NCI-H2081 treated with DMSO at 0.1 percent for 48 hours (cell line): Measurements from ENCODE around the gene NUBP2.
"Not testable (repeated sequence)": the region's sequence is repeated elsewhere in the genome, so short reads cannot be mapped to it uniquely, and the experiment has no call there.

Experiments
- DNase-seq: peaks from one replicate; lab custom pipeline; 2025; lab: John Stamatoyannopoulos, UW

The NUBP2 gene

GRCh38 chr16:1786242-1787055, 3.7 kb downstream of the NUBP2 start:
- DNase-seq, result no peak

DNA sequence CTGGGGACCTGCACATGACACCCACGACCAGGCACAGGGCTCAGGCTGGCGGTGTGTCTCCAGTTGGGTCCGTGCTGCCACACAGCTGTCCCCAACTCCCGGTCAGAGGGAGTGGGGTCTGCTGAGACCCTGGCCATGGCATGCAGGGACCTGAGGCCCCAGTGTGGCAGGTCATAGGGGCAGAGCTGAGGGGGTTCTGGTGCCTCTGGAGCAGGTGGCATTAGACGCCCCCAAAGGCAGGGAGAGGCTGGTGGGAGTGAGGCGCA, 4.2 kb downstream of the NUBP2 start:
- DNase-seq, result no peak

GRCh38 chr16:1787322-1788094, 4.7 kb downstream of the NUBP2 start:
- no peak for DNase-seq

DNA sequence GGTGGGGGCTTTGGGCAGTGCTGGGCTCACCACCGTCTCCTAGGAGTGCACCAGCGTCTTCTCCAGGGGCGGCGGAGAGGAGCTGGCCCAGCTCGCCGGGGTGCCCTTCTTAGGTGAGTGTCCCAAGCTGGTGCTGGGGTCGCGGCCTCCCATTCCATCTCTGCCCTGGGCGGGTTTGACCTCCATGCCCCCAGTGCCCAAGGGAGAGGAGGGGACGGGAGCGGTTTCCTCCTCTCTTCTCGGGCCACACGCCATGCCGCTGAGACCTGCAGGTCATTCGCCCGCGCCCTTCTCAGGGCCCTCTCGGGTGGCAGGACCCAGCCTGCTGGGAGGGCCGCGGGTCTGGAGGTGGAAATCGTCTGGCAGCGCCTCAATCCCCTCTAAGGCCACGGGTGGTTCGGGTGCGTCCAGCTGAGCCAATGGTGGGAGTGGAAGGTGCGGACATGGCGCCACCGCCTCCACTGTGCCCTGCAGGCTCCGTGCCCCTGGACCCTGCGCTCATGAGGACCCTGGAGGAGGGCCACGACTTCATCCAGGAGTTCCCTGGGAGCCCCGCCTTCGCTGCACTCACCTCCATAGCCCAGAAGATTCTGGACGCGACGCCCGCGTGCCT, 5.4 kb downstream of the NUBP2 start:
- no peak for DNase-seq

DNA sequence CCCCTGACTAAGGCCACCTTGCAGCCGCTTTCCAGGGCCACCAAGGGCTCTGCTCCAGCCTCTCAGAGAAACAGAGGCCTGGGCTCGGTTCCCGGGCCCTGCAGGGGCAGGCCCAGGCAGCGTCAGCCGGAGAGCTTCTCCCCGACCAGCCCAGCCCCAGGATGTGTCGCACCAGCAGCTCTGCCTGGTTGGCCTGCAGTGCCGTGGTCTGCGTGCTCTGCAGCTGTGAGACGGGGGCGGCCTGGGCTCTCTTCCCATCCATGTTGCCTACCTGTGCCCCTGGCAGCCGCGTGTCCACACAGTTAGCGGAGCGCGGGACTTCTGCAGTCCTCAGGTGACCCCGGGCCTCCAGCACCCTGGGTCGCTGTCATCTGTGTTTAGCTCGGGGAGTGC, 5.9 kb downstream of the NUBP2 start:
- no peak for DNase-seq

GRCh38 chr16:1789643-1790045, 6.9 kb downstream of the NUBP2 start:
- no peak for DNase-seq

- DNase-seq, result no peak
Measured at GRCh38 chr16:1790261-1790610, 7.5 kb downstream of the NUBP2 start.

DNA sequence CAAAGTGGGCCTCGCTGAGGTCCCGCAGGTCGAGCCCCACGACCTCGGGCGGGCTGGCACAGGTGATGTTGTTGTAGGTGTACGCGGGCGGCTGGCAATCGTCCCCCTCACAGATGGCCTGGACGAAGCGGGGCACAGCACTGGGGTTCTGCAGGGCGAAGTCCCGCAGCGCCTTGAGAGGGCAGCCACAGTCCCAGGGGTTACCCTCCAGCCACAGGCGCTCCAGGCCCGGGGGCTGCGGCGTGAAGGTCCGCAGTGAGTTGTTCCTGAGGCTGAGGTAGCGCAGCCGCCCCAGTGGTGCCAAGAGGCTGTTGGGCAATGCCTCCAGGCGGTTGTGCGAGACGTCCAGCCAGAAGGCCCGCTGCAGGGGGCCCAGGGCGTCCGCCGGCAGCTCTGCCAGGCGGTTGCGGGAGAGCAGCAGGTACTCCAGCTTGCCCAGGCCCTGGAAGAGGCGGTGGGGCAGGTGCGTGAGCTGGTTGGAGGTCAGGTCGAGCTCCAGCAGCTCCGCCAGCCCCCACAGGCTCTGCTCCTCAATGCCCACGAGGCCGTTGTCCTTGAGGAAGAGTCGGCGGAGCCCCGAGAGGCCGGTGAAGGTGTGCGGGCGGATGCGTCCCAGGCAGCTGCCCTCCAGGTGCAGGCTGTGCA, 8.0 kb downstream of the NUBP2 start:
- DNase-seq, result no peak

- no peak for DNase-seq
Measured at GRCh38 chr16:1791256-1791942, 8.6 kb downstream of the NUBP2 start.

DNA sequence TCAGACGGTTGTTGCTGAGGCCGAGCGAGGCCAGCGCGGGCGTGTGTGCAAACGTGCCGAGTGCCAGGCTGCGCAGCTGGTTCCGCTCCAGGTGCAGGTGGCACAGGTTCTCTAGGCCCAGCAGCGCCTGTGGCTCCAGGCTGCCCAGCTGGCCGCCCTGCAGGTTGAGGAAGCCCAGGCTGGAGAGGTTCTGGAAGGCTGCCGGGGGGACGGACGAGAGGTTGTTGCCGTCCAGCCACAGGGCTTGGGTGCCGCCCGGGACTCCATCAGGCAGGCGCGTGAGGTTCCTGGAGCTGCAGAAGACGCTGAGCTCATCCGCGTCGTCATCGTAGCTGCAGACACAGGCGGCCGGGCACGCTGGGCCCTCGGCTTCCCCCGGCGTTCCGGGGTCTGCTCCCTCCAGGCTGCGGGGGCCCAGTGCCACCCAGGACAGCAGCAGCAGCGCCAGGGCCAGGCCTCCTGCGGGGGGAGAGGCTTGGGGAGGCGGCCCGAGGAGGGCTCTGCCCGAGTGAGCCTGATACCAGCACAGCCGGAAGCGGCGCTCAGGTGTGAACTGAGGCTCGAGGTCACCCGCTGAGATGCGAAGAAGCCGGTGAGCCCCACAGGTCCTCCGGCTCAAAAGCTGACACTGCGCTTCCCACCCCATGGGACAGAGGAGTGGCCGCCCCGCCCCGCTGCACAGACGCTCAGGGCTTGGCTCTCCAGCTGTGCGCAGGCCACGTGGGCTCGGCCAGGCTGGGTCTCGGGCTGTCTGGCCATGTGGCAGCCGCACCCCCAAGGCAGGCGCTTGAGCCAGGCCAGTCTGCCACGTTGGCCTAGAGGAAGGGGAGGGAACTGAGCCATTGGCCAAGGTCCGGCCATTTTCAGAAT, 9.4 kb downstream of the NUBP2 start:
- no peak for DNase-seq

- DNase-seq, result no peak
Measured at GRCh38 chr16:1792836-1793577, 10.2 kb downstream of the NUBP2 start.

DNA sequence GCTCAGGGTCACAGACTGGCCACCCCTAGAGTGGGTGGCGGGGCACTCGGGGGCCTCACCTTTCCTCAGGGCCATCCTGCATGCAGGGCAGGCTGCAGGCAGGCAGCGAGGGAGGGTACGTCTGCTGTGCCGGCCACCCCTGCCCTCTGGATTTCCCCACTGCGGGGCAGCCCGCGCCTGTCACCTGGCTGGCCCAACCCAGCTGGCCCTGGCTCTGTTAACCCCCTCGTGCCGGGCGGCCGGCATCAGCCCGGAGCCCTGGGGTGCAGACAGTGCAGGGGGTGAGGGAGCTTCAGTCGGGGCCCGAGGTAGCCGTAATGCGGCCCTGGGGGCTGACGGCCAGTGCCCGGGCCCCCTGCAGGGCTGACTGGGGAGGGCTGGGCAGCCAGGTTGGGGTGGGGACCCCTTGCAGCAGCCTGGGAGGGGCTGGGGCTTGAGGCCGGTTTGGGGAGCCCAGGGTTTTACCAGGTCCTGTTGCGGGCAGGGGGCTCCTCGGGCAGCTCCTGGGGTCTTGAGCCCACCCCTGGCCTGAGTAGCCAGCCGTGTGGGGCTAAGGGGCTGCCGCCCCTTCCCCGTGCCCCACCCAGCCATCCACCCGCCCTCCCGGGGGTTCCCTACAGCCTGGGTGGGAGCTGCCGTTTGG, 10.9 kb downstream of the NUBP2 start, which contains the start of gene IGFALS:
Gene IGFALS, minus strand, starts transcription at position 128 of the 643 bp plus-strand sequence. Its CDS starts 53 bp downstream, at position 75.
- DNase-seq, result no peak

DNA sequence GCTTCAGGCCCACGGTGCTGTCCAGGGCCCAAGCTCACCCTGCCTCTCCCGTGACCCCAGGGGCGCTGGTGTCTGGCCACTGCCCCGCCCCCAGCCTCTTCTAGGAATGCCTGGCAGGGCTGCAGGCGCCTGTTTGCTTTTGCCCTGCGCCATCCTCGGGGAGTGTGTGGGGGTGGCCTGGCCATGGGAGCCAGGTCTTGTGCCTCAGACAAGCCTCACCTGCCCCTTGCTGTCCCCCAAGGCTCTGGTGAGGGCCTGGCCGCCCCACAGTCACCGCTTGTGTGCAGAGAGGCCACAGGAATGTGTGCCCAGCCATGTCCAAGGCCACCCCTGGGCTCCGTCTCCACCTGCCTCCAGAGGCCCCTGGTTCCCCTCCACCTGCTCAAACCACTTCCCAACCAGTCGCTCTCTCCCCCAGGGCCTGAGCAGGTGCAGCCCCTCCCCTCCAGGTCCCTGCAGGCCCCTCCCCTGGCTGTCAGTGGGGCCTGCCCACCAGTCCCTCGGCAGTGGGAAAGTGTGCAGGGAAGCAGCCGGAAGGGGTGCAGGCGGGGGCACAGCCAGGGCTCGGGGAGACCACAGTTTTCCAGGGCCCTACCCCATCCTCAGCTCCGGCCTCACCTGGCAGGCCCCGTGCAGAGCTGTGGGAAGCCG, 11.6 kb downstream of the NUBP2 start:
- DNase-seq, result no peak

DNA sequence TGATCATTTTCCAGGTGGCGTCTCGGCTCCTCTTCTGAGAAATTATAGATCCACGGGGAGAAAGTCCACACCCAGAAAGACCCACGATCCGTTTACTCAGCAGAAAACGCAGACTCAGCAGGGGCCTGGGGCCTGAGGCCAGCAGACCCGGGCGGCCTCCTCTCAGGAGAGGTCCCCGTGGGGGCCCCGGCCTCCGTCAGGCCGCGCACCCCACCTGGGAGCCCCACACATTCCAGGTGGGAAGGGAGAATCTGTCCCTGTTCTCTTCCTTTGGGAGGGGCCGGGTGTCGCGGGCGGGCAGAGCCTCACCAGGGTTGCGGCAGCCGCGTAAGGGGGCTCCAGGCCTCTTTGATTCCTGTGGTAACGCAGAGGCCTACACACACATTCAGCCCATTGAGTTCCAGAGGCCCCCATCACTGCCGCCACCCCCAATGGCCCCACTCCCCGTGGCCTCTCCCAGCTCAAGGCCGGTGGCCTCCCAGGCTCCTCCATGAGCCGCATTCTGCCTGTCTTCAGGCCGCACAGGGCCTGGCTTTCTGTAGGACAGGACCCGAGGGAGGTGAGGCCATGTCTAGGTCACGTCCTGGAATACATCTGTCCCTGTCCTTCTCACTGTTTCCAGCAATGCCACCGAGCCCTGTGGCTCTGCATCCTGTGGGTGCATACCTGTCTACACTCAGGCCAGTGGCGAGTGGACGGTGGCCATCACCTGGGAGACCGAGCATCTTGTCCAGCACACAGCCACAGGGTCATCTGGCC, 12.3 kb downstream of the NUBP2 start:
- DNase-seq, result no peak

- not testable (repeated sequence) for DNase-seq
Measured at GRCh38 chr16:1799263-1799662, 16.5 kb downstream of the NUBP2 start.

DNA sequence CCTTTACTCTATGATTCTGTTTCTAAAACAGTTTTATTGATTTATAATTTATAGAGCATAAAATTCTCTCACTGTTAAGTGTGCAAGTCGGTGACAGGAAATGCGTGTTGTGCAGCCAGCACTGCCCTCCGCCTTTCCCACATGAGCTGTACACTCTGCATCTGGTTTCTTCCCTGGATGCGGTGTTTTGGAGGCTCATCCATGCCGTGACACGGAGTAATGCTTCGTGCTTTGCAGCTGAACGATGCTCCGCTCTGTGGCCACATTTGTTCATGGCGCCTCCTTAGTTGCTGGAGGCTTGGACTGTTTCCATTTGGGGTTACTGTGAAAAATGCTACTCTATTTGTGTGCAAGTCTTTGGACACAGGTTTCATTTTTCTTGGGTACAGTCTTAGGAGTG, 17.9 kb downstream of the NUBP2 start:
- no peak for DNase-seq

DNA sequence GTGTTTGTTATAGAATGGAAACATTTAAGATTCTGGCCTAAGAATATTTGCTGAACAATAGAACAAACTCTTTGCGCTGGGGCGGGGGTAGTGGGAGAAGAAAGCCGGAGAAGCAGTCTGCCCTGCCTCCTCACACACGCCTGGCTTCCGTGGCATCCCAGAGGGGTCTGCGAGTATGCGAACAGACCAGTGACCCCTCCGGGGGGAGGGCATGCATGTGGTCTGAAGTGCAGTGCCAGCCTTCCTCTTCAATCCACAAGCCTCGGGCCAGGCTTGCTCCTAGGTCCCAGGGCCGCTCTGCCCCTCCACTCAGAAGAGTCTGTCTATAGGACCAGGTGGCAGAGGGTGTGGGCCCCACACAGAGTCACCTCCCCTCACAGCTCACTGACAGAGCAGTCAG, 24.9 kb downstream of the NUBP2 start:
- no peak for DNase-seq

GRCh38 chr16:1808691-1809090, 25.9 kb downstream of the NUBP2 start:
- DNase-seq, result no peak
